ENCODE measurements around the gene SMIM23.
A peak's percentile ranks its signal among the peaks of the same experiment; 100 is the strongest.

Gene SMIM23

DNA sequence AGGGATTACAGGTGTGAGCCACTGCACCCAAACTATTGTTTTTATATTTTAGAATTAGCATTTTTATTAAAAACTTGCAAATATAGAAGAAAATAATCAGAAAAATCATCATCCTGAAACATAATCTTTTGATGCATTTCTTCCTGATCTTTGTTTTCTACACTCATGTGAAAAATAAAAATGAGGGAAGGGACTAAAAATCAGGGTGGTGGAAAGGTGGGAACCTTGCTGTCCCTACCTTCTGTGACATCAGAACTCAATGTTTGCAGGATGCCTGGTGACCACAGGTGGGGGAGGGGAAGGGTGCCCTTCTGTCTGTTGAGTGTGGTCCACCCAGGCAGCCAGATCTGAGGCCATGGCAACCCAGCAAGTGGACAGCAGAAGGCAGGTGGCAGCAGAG, at the start of gene SMIM23:
Gene SMIM23, plus strand, starts transcription at position 301 of the 400 bp plus-strand sequence. Its CDS starts 55 bp downstream, at position 356.
- DNase-seq: no peak
- intact Hi-C loops (cut with DNase I): no loop called here

DNA sequence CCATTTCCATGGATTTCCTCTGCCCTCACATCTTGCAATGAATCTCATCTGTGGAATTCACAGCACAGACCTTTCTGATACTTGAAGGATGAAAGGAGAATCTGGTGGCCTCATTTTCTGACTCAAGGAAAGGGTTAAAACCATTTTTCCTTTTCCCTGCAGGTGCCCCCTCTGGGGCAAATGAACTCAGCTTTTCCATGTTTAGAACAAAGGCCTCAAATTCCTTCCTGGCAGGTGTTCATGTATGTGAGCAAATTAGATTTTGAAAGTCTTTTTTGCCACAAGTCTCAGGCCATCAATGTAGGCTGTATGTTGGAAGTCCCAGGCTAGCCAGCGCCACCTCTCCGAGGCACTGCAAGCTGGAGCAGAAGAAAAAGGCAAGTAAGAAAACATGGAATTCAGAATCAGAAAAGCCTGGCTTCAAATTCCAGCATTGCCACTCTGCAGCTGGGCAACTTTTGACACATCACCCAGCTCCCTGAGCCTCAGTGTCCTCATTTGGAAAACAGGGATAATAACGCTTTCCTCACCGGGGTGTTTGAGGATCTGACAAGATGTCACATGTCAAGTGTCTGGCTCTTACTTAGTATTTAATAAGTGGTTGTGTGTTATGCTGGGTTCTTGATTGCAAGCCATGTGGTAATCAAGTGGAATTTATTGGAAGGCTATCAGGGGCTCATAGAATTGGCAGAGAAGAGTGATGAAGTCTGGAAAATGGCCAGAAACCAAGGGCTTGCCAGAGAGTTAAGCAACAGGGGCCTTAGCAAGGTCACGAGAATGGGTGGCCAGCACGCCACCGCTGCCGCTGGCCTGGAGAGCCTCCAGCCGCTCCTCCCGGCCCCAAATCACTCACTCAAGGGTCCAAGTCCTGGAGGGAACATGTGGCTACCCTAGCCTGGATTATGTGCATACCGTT, 48.4 kb upstream of the SMIM23 start:
- no peak for DNase-seq

DNA sequence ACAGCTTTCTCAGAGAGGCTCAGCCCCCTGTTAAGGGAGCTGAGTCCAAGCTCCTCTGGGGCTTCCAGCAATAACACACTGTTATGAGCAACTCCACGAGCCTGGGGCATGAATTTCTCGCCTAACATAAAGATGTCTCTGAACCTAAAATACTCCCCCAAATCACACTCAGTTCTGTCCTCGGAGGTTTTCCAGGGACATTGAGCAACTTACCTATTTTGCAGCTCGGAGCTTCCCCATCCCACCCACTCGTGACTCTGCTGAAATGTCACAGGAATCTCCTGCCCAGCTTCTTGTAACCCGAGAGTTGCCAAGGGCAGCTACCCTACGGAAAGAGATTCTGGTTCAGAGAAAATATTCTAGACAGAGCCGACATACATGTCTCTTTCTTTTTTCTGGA, 47.1 kb upstream of the SMIM23 start:
- intact Hi-C loops (cut with DNase I): no loop called here
- DNase-seq: no peak

More for the DNA sequence above, 48.4 kb upstream of the SMIM23 start:
- intact Hi-C loops (cut with DNase I): no loop called here

DNA sequence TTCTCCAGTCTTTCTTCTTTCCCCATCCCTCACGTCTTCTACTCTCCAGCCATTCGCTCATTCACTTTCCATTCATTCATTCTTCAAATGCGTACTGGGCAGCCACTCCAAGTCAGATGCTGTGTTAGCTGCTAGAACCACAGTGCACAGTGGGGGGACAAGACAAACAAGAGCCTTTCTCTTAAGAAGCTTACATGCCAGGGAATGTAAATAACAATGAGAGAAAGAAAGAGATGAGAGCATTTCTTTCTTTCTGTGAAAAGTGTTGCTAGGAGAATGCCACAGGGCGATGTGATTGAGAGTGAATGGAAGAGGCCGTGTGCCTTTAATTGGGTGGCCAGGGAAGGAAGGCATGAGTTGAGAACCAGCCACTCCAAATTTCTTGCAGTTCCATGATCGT, 46.3 kb upstream of the SMIM23 start:
- DNase-seq: no peak
- intact Hi-C loops (cut with DNase I): no loop called here

DNA sequence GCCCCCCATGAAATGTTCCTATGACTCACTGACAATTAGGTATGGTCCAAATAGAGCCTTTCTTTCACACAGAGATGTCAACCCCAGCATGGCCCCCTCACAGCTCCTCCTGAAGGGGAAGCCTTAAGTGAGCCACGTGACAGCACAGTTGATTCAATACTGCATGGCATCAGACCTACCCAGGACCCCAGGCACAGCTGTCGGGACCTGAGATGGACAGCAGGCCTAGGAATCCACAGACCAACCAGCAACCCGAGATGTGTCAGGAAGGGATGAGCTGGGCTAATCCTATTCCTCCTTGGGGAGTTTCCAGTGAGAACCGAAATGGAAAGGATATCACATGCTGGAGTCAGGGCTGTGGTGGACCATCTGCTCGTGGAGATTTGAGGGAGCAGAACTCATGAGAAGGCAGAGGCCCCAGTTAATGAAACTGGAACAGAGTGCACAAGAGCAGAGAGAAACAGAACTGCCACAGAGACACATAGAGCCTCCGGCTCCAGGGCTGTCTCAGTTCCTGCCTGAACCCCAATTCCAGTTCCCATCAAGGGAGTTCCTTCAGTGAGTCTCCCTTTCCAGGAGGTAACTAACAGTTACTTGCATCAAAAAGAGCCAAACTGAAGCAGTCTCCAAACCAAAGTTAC, 42.1 kb upstream of the SMIM23 start:
- intact Hi-C loops (cut with DNase I): no loop called here
- no peak for DNase-seq

DNA sequence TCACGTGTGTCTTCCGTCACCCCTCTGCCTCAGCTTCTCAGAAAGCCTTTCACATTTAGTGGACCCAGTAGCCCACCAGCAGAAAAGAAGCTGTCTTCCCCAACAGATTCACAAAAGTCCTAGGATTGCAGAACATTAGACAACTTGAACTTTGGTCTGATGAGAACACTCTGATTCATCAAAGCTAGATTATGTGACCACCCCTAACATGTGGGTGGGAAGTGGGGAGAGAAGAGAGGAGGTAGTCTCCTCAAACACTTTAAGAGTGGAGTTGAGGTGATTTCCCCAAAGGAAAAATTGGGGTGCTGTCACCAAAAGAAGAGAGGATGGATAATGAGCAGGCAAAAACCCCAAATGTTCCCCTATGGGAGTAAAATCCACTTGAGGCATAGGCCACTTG, 41.4 kb upstream of the SMIM23 start:
- intact Hi-C loops (cut with DNase I): no loop called here

DNA sequence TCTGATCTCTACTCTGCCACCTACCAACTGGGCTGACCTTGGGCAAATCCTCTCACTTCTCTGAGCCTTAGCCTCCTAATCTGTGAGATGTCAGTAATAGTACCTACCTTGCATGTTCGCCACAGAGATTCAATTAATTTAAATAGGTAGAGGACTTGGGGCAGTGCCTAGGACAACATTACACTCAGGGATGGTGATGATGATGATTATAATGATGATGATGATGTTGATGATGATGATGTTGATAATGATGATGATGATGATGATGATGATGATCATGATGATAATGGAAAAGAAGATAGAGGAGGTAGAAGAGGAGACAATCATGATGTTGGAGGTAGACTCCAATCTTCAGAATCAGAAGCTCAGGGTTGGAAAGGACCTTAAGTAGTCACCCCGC, 40.7 kb upstream of the SMIM23 start:
- DNase-seq: no peak
- intact Hi-C loops (cut with DNase I): no loop called here

More for the DNA sequence above, 41.4 kb upstream of the SMIM23 start:
- no peak for DNase-seq

DNA sequence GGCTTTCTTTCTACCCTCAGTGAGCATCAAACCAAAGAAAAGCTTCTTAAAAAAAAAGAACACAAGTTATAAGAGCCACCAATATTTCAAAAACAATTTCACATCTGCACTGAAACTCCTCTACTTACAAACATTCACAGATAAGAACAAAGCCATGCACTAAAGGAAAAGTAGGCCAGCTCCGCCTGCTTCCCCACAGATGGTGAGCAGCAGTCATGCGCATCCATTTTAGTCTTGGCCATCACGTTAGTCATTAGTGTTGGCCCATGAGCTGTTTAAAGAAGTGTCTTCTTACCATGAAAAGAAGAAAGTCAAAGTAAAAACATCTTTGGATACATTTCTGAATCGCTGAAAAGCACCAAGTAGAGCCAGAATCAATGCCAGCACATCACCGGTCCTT, 40.0 kb upstream of the SMIM23 start:
- peak in 5 of 10 donors; percentile 27 to 91 (median 38) for DNase-seq
- intact Hi-C loops (cut with DNase I): no loop called here

DNA sequence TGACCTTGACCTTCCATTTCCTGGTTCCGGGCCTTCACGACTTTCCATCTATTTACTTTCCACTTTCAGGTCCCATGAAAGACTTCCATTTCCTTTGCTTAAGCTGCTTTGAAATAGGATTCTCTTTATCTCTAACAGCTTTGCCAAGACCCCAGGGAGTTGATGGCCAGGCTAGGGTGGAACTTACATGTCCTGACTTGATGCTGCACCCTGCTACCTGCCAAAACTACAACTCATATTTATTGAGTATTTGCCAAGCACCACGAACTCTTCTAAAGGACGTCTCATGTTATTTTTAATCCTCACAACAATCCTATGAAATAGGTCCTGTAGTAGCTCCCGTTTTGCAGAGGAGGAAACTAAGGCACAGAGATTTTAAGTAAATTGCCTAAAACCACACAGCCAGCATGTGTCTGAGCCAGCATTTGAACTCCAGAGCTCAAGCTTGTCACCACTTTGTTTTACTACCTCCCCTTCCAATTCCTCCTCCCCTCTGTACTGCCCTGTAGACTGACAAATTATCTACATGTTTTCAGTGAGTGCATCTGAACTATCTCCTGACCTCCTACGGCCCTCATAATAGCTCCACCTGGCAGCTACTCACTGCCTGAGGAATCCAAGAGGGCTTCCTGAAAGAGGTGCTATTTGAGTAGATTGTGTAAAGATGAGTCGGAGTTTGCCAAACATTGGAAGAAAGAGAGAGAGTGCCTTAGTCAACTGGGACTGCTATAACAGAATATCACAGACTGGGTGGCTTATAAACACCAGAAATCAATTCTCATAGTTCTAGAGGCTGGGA, 38.4 kb upstream of the SMIM23 start:
- intact Hi-C loops (cut with DNase I): no loop called here
- no peak for DNase-seq

DNA sequence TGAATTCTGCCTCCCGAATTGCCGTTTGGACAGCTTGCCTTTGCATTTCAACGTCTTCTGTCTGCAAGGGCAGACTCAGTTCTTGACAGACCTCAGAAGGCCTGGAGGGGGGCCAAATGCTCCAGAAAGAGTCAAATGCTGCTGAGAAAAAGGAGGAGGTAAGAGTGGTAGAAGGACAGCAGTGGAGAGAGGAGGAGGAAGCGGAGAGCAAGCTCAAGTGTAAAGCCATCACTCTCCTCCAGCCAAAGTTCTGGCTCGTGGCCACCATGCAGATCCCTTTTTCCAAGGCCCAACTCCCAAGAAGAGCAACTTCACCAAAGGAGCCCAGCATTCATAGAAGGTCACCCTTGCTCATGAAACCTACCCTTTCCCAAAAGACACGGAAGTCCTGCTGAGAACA, 36.9 kb upstream of the SMIM23 start:
- DNase-seq: peak in 1 of 10 donors; percentile 67
- intact Hi-C loops (cut with DNase I): no loop called here

DNA sequence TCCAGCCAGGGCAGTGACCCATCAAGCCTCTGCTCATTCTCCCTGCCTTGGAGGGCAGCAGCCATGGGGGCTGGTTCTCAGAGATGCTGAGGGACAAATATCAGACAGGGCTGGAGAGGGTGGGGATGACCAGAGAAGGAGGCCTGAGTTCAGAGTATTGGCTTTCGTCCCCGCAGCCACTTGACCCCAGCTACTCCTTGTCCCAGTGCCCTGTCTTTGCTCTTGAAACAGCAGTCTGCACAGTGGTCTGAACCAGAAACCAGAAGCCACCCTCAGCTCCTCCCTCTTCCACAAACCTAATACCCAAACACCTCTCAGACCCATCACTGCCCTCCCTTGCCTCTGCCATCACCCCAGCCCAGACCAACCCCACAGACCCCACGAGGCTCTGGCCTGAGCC, 36.3 kb upstream of the SMIM23 start:
- DNase-seq: no peak
- intact Hi-C loops (cut with DNase I): no loop called here

DNA sequence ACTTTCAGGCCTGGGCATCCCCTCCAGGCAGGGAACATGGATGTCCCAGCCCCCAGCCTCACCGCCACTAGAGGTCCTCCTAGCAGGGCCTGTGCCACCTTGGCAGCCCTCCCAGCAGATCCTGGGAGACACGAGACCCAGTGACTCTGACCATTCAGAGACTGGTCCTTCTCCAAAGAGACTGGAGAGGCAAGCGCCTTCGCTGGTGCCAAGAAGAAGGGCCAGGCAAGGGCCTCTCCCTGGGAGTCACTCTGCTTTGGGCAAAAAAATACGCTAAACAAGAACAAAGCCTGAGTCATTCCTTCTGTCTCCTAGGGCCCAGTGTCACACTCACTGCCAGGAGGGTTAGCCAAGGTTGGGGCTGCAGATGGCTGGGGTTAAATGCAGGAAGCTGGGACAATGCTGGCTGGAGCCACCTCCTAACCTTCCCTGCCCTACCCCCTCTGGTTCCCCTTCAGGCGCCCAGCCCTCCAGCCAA, 35.3 kb upstream of the SMIM23 start:
- DNase-seq: peak in 1 of 10 donors; percentile 39
- intact Hi-C loops (cut with DNase I): no loop called here

DNA sequence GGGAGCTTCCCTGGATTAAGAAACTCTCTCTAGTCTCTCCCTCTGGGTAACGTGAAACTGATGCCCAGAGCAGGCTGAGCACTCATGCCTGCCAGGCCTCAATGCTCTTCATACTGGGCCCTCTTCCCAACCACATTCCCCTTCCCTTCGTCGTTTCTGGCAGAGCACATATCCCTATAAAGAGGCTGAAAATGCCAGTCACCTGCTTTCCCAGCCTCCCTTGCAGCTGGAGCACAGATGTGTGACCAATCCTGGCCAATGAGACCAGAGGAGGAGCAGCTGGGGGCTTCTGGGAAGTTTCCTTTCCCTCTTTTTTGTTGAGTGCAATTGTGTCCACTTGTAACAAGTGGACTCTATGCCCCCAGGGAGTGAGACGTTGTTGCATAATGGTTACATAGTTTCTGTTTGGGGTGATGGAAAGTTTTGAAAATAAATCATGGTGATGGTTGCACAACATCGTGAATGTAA, 30.2 kb upstream of the SMIM23 start:
- DNase-seq: no peak
- intact Hi-C loops (cut with DNase I): no loop called here

DNA sequence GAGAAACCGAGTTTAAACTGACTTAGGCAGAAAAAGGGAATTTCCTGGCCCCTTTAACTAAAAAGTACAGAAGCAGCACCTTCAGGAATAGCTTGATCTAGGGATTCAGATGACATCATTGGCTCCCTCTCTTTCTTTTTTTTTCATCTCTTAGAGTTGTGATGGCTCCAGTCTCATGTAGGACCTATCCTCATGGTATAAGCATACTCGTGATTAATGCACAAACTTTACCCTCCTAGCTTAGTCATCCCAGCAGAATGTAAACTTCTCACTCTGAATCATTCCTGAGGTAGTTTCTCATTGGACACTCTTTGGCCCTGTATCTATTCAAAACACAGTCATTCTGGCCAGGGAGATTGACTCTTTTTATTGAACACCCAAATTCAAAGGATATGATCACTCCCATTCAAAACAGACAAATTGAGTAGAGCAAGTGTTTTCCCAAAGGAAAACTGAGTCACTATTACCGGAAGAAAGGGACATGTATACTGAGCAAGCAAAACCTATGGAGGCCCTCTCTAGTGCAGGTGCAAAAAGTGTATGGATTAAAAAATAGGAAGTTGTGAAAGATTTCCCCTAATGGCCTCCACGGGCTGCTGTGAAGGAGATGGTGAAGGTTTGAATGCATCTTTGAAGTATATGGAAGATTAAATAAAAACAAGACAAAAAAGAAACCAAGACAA, 27.6 kb upstream of the SMIM23 start:
- intact Hi-C loops (cut with DNase I): no loop called here
- DNase-seq: no peak

DNA sequence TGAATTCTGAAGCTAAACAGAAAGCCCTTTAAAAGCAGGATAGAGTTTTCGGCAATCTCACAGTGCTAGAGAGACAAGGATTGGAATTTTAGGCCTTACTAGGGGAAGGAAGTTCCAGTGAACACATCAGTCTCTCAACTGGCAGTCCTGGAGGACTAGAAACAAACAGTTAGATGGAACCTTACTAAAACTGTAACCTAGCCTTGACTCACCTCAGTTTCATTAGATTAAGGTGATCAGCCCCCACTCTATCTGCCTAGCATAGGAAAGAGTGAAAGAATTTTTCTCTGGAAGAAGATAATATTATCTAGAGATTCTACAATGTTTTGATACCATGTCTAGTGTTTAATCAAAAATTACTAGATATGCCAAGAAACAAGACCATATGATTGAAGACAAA, 25.8 kb upstream of the SMIM23 start:
- intact Hi-C loops (cut with DNase I): no loop called here
- DNase-seq: no peak

DNA sequence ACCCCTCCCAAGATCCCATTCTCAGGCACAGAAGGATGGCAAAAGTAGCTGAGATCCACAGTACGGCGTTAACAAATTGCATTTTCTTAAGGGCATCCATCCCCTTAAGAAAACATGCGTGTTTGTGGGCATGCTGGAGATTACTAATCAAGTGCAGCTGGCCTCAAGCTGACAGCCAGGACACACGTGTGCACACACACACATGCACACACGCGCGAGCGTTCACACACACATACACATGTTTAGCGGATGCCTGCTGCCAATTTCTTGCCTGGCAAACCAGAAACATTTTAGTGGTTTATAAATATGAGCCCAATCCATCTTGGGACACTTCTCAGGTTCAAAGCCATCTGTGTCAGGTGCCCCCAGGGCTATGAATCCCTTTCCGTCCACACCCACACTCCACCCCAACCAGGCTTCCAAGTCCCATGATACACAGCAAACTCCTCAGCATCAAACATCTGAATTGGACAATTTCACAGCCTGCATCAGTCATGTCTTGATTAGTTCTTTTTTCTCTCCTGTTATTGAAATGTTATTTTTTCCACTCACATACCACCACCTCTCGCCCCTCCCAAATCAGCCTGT, 23.5 kb upstream of the SMIM23 start:
- no peak for DNase-seq
- intact Hi-C loops (cut with DNase I): no loop called here

DNA sequence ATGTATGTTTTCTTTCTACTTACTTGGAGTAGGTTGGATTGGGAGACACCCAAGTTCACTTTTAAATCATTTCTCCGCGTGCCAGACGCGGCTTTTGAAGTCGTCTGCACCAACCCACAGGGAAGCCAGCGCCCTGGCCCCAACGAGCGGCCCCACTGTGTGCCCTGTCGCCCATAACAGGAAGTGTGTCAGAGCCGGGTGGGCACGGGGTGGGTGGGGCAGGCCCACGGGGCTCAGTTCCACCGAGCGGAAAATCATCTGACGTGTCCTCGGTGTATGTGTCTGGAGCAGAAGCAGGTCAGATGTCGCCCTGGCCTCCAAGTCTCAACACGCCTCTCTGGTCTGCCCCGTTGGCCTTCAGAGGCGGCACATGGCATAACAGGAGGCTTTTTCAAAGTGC, 22.7 kb upstream of the SMIM23 start:
- intact Hi-C loops (cut with DNase I): no loop called here
- DNase-seq: no peak

DNA sequence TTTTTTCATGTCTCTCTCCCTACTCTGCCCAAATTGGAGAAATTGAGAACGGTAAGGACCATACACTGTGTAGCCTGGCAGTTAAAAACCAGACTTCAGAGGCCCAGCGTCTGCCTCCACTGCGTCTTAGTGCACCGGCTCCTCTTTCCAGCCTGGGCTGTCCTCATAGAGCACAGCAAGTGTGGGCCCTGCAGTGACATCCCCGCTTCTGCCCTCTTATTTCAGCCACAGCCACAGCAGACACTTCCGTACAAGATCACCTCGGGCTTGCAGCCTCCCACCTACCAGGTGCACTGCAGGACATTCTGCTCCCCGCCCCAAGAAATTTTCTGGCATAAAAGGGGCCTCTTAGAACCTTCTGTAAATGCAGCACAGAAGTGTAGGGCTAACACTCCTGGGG, 21.4 kb upstream of the SMIM23 start:
- no peak for DNase-seq
- intact Hi-C loops (cut with DNase I): no loop called here

DNA sequence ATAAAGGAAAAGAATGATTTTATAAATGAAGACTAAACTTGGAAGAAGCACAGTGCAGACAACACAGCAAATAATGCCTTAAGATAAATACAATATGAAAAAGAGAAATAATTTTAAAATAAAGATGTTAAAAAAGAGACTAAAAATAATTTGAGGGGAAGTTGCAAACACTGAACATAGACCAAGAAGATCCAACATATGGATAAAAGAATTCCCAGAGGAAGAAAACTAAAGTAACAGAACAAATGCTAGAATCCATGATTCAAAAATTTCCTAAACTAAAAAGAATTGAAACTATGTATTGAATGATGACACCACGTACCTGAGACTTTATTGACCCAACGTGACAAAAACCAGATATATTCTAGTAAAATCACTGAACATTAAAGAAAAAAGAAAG, 18.7 kb upstream of the SMIM23 start:
- intact Hi-C loops (cut with DNase I): no loop called here
- DNase-seq: no peak

DNA sequence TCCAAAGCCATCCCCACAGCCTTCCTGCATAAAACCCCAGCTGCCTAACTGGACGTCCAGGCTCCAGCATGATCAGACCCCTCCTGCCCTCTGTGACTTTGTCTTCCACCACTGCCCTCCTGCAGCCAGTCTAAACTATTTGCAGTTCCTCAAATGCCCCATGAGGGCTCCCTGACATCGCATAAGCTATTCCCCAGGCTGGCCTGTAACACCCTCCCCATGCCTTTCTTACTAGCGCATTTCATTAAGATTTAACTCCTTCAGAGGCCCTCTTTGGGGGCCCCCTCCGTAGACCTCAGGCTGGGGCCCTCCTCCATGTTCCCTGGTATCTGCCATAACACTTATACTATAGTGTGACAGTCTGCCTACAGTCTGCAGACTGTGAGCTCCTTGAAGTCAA, 15.5 kb upstream of the SMIM23 start:
- intact Hi-C loops (cut with DNase I): no loop called here
- no peak for DNase-seq
